Hematopoietic multipotent progenitor cell (in vitro differentiated cells): ENCODE data around the gene NREP. TPM values are rescaled to one million over a fixed set of nuclear protein-coding genes. Genes with fewer than 3 reads are reported as not detected.

Experiments used
- DNase-seq, 3 donors: peaks; one replicate each; pipeline ENCODE4 v3.0.0-alpha.2; 2011 to 2015; ENCODE audit warnings: low read depth in 2 of 3, low spot score in 2 of 3
- total RNA-seq: library from RNA; depleted of rRNA; stranded (reverse); fragments of >200 nt; gene quantifications from one replicate; pipeline ENCODE4 v1.2.3, GENCODE V29; 2012

Gene NREP
- total RNA-seq, 1 donor: 67.3 TPM

- no peak for DNase-seq
Measured at GRCh38 chr5:111765613-111766571, 8.9 kb upstream of the NREP start.

- no peak for DNase-seq
Measured at GRCh38 chr5:111764019-111764418, 7.0 kb upstream of the NREP start.

- no peak for DNase-seq
Measured at GRCh38 chr5:111762895-111763294, 5.9 kb upstream of the NREP start.

GRCh38 chr5:111758284-111758628, 1.3 kb upstream of the NREP start:
- no peak for DNase-seq

- peak; percentile 35 to 97 (median 92) for DNase-seq
Measured at GRCh38 chr5:111757355-111758283, 625 bp upstream of the NREP start.

- DNase-seq: peak in 2 of 3 donors; percentile 36 to 64
Measured at GRCh38 chr5:111755942-111756381, 1.0 kb downstream of the NREP start.

- no peak for DNase-seq
Measured at GRCh38 chr5:111755345-111755941, 1.6 kb downstream of the NREP start.

GRCh38 chr5:111753884-111754589, 3.0 kb downstream of the NREP start:
- no peak for DNase-seq

- no peak for DNase-seq
Measured at GRCh38 chr5:111752426-111752965, 4.5 kb downstream of the NREP start.

- DNase-seq: no peak
Measured at GRCh38 chr5:111749303-111750026, 7.5 kb downstream of the NREP start.

GRCh38 chr5:111748304-111748763, 8.7 kb downstream of the NREP start:
- DNase-seq: no peak

GRCh38 chr5:111747337-111747736, 9.7 kb downstream of the NREP start:
- DNase-seq: no peak

GRCh38 chr5:111746791-111747190, 10.2 kb downstream of the NREP start:
- DNase-seq: no peak

GRCh38 chr5:111745075-111745739, 11.8 kb downstream of the NREP start:
- DNase-seq: no peak

- DNase-seq: no peak
Measured at GRCh38 chr5:111744455-111744854, 12.5 kb downstream of the NREP start.

GRCh38 chr5:111743988-111744387, 13.0 kb downstream of the NREP start:
- DNase-seq: no peak

- no peak for DNase-seq
Measured at GRCh38 chr5:111743512-111743911, 13.5 kb downstream of the NREP start.

GRCh38 chr5:111742177-111742994, 14.6 kb downstream of the NREP start:
- DNase-seq: no peak
